HG02943 (cell line): ENCODE measurements around the gene STPG3.

Experiments
- ATAC-seq: cut with Tn5 transposase; IDR thresholded peaks from one replicate; pipeline ENCODE4 v1.9.1; 2021; ENCODE audit warnings: mild to moderate bottlenecking, low read depth, moderate library complexity; ENCODE audit not compliant: unreplicated experiment

STPG3 gene

DNA sequence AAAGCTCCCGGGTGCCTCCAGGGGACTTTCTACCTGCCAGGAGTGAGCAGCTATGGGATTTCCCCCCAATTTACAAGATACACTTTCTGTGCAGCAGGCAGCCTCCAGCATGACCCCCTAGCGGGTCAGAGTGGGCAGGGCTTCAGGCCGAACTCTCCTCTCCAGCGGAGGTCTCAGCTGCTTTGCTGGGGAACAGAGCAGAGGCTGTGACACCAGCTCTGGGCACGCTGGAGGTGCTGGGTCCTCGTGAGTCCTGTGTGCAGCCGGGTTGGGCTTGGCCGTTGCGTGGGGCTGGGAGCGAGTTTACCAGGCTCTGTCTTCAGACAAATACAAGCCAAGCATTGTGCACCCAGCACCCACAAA, 48.1 kb downstream of the STPG3 start:
- no peak for ATAC-seq

DNA sequence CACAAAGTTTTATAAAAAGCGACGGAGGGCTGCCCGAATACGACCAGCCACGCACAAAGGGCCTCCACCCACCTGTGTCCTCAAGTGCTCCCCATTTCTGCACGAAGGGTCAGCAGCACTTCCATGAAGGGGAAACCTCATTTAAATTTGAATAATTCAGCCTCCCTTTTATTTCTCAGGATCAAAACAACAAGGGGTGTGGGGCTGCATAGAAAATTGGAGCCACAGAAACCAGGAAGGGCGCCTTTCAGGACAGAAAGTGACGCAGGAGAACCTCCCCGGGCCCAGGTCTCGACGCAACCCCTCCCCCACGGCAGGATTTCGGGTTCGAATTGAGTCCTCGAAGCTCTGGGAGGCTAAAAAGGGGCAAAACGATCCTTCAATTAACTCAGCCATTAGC, 48.9 kb downstream of the STPG3 start:
- no peak for ATAC-seq

GRCh38 chr9:137300567-137301080, 49.5 kb downstream of the STPG3 start:
- ATAC-seq: no peak

- peak; percentile 4 for ATAC-seq
Observed at GRCh38 chr9:137301081-137301947, 50.2 kb downstream of the STPG3 start.

DNA sequence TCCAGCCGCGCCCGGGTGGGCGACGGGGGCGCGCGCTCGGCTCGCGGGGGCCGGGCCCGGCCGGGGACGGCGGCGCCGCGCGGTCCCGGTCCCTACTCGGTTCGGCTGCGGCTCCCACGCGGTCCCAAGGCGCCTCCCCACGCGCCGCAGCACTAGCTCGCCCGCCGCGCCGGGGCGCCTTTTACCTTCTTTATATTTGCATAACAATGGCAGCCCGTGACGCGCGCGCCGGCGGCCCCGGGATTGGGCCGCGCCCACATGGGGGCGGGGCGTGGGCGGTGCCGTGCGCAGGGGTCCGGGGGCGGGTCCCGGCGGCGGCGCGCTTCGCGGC, 51.0 kb downstream of the STPG3 start, which contains the start of gene NRARP:
NRARP (minus strand) TSS at position 154 of the 331 bp plus-strand sequence. CDS start 343 bp downstream, outside the sequence.
- peak; percentile 50 for ATAC-seq

- ATAC-seq: peak; percentile 42
Observed at GRCh38 chr9:137302449-137303150, 51.5 kb downstream of the STPG3 start.
